HepG2 (cell line): ENCODE data around the gene NACC2. TPM values are rescaled to one million over a fixed set of nuclear protein-coding genes. Genes with fewer than 3 reads are reported as not detected.

Experiments
- CBFB ChIP-seq: sonication (generic); formaldehyde crosslinking; IDR thresholded peaks from 2 replicates; pipeline ENCODE4 v1.4.0; 2020; ENCODE audit warnings: missing genetic modification reagents
- CREM ChIP-seq, 2 experiments: sonication (generic) in 1 of 2; formaldehyde crosslinking in 1 of 2; IDR thresholded peaks; 2 replicates each; pipeline versions ENCODE4 v1.4.0 to v1.6.1; 2016 to 2020; ENCODE audit warnings: antibody characterized with exemption in 1 of 2, mild to moderate bottlenecking in 1 of 2, missing genetic modification reagents in 1 of 2
- GATAD2A ChIP-seq: IDR thresholded peaks from 2 replicates; pipeline ENCODE4 v1.6.1; 2016
- HOXA3 ChIP-seq: sonication (generic); formaldehyde crosslinking; IDR thresholded peaks from 2 replicates; pipeline ENCODE4 v1.5.0; 2020; ENCODE audit warnings: missing genetic modification reagents
- KAT2B ChIP-seq: fragments of 150-350 bp; IDR thresholded peaks from 2 replicates; pipeline ENCODE4 v1.6.1; 2014; ENCODE audit warnings: low read depth, low read length, borderline replicate concordance
- MAFG ChIP-seq: sonication (generic); formaldehyde crosslinking; IDR thresholded peaks from 2 replicates; pipeline ENCODE4 v1.5.1; 2020; ENCODE audit warnings: mild to moderate bottlenecking, missing genetic modification reagents
- MXD3 ChIP-seq: IDR thresholded peaks from 2 replicates; pipeline ENCODE4 v1.6.1; 2016; ENCODE audit warnings: mild to moderate bottlenecking, missing biosample characterization, missing genetic modification reagents
- MXI1 ChIP-seq: IDR thresholded peaks from 3 replicates; pipeline ENCODE4 v1.6.1; 2012; ENCODE audit warnings: low read depth, low read length, inconsistent platforms, borderline replicate concordance
- NKX3-1 ChIP-seq: sonication (generic); formaldehyde crosslinking; IDR thresholded peaks from 2 replicates; pipeline ENCODE4 v1.5.0; 2020; ENCODE audit warnings: missing genetic modification reagents
- NONO ChIP-seq, 2 experiments: fragments of 450-650 bp in 1 of 2; sonication (generic) in 1 of 2; formaldehyde crosslinking in 1 of 2; IDR thresholded peaks in 1 of 2; conservative IDR thresholded peaks in 1 of 2; 2 replicates each; pipeline versions ENCODE4 v1.6.1 to v1.8.0; 2017 to 2022; ENCODE audit warnings: mild to moderate bottlenecking in 1 of 2, missing genetic modification reagents in 1 of 2, moderate library complexity in 1 of 2
- PHF21A ChIP-seq: sonication (generic); formaldehyde crosslinking; IDR thresholded peaks from 2 replicates; pipeline ENCODE4 v1.5.0; 2020; ENCODE audit warnings: mild to moderate bottlenecking, missing genetic modification reagents
- PHF8 ChIP-seq: sonication (generic); formaldehyde crosslinking; IDR thresholded peaks from 2 replicates; pipeline ENCODE4 v1.5.0; 2020; ENCODE audit warnings: missing genetic modification reagents
- POLR2AphosphoS5 ChIP-seq: IDR thresholded peaks from 2 replicates; pipeline ENCODE4 v1.6.1; 2012; ENCODE audit warnings: low read depth, low read length
- POLR2G ChIP-seq: fragments of 200-400 bp; formaldehyde crosslinking; IDR thresholded peaks from 2 replicates; pipeline ENCODE4 v1.6.1; 2018; ENCODE audit warnings: mild to moderate bottlenecking, low read depth, low read length, moderate library complexity
- SRSF1 ChIP-seq: fragments of 200-400 bp; formaldehyde crosslinking; optimal IDR thresholded peaks from 2 replicates; pipeline ENCODE3; 2017; ENCODE audit warnings: mild to moderate bottlenecking, low read depth, low read length, moderate library complexity
- TEAD3 ChIP-seq: optimal IDR thresholded peaks from 2 replicates; pipeline ENCODE3; 2016; ENCODE audit warnings: borderline replicate concordance
- TOPORS ChIP-seq: sonication (generic); formaldehyde crosslinking; IDR thresholded peaks from 2 replicates; pipeline ENCODE4 v1.8.0; 2023; ENCODE audit warnings: mild to moderate bottlenecking, missing genetic modification reagents
- ZBTB38 ChIP-seq: sonication (generic); formaldehyde crosslinking; IDR thresholded peaks from 2 replicates; pipeline ENCODE4 v1.5.1; 2020; ENCODE audit warnings: mild to moderate bottlenecking, missing genetic modification reagents
- ZFP41 ChIP-seq: sonication (generic); formaldehyde crosslinking; IDR thresholded peaks from 2 replicates; pipeline ENCODE4 v1.4.0; 2020; ENCODE audit warnings: mild to moderate bottlenecking, missing genetic modification reagents, borderline replicate concordance
- ZFX ChIP-seq: sonication (generic); formaldehyde crosslinking; IDR thresholded peaks from 2 replicates; pipeline ENCODE4 v1.4.0; 2020; ENCODE audit warnings: mild to moderate bottlenecking, low read depth, missing genetic modification reagents, moderate library complexity
- ZKSCAN8 ChIP-seq: IDR thresholded peaks from 2 replicates; pipeline ENCODE4 v1.6.1; 2016; ENCODE audit warnings: borderline replicate concordance, missing genetic modification reagents, missing compliant biosample characterization
- ZNF687 ChIP-seq: sonication (generic); formaldehyde crosslinking; IDR thresholded peaks from 2 replicates; pipeline ENCODE4 v1.5.1; 2020; ENCODE audit warnings: mild to moderate bottlenecking, missing genetic modification reagents, moderate library complexity
- polyA plus RNA-seq, 8 experiments: library from polyadenylated mRNA; depleted of rRNA in 3 of 8; stranded (reverse) in 7 of 8; unstranded in 1 of 8; fragments of >200 nt; fragmentation: Illumina TruSeq in 4 of 8; extraction: Trizol in 4 of 8; gene quantifications; 2 replicates each; pipeline versions ENCODE4 v1.2.1 to v1.2.3, GENCODE V29; 2011 to 2016; ENCODE audit warnings: low read depth in 4 of 8, missing spikeins in 1 of 8, mixed read lengths in 1 of 8; ENCODE audit not compliant: insufficient read depth in 1 of 8
- total RNA-seq, 5 experiments: library from RNA; depleted of rRNA; stranded (reverse); fragments of >200 nt; fragmentation: Illumina TruSeq; extraction: Trizol; gene quantifications; 2 replicates each; pipeline ENCODE4 v1.2.3, GENCODE V29; 2016; ENCODE audit warnings: low read depth in 1 of 5
- TF ChIP-seq, protein P1 (sequence below): sonication (generic); formaldehyde crosslinking; IDR thresholded peaks from 2 replicates; pipeline ENCODE4; 2020; ENCODE audit warnings: missing genetic modification reagents, mild to moderate bottlenecking, borderline replicate concordance

Gene NACC2
- total and polyA plus RNA-seq, 2 of the 13 experiments (the other 11 are each of a cell fraction or from before 2014, with no cell fraction given) = 5.9 to 12.3 TPM

DNA sequence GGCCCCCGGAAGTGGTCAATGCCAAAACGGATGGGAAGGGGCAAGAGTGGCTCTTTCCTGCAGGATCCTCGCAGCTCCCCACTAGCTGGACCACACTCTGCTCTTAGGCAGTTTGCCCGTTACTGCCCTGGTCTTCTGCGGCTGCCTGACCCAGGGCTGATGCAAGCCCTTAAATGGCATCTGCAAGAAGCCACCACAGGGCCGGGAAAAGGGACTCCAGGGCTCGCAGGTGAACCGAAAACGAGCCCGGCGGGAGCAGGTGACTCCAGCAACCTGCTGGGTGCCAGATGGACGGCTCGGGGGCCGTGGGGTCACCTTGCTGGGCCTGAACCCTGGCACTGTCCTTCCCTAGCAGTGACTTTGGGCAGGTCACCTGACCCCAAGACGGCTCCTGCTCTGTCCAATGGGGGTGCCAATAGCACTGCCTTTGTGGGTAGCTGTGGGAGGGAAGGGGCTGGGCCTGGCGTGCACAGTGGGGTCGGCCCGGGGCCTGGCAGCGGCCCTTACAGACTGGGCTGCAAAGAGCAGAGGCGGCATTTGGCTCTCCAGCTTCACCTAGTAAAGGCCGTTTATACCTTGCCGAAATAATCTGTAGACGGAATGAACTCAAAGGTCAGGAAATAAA lies 22.3 kb upstream of the NACC2 start (continued):
- TF ChIP-seq CREM (IDR thresholded peaks at IDR 0.05) = peak; percentile 32; the same call in 1 of the 2 replicates
- TF ChIP-seq CREM (CRISPR knock-in tag; IDR thresholded peaks at IDR 0.05) = no peak
- no peak for TF ChIP-seq KAT2B
- TF ChIP-seq TEAD3 = peak; percentile 50
- TF ChIP-seq POLR2G = peak; percentile 75
- TF ChIP-seq ZKSCAN8 (CRISPR knock-in tag) = no peak
- 0 out of 2 replicates have a peak, but pooled peaks have one; percentile 12 for TF ChIP-seq GATAD2A
- 0 out of 3 replicates have a peak, but pooled peaks have one; percentile 15 for TF ChIP-seq MXI1
- no peak for TF ChIP-seq MAFG (CRISPR knock-in tag)
- 0 out of 2 replicates have a peak, but pooled peaks have one; percentile 23 for TF ChIP-seq POLR2AphosphoS5
- 0 out of 2 replicates have a peak, but pooled peaks have one; percentile 18 for TF ChIP-seq ZFP41 (CRISPR knock-in tag)
- TF ChIP-seq, protein P1, sequence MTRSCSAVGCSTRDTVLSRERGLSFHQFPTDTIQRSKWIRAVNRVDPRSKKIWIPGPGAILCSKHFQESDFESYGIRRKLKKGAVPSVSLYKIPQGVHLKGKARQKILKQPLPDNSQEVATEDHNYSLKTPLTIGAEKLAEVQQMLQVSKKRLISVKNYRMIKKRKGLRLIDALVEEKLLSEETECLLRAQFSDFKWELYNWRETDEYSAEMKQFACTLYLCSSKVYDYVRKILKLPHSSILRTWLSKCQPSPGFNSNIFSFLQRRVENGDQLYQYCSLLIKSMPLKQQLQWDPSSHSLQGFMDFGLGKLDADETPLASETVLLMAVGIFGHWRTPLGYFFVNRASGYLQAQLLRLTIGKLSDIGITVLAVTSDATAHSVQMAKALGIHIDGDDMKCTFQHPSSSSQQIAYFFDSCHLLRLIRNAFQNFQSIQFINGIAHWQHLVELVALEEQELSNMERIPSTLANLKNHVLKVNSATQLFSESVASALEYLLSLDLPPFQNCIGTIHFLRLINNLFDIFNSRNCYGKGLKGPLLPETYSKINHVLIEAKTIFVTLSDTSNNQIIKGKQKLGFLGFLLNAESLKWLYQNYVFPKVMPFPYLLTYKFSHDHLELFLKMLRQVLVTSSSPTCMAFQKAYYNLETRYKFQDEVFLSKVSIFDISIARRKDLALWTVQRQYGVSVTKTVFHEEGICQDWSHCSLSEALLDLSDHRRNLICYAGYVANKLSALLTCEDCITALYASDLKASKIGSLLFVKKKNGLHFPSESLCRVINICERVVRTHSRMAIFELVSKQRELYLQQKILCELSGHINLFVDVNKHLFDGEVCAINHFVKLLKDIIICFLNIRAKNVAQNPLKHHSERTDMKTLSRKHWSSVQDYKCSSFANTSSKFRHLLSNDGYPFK (CRISPR knock-in tag) = 0 out of 2 replicates have a peak, but pooled peaks have one; percentile 60
- 0 out of 2 replicates have a peak, but pooled peaks have one; percentile 27 for TF ChIP-seq MXD3
- no peak for TF ChIP-seq PHF21A (CRISPR knock-in tag)
- TF ChIP-seq NONO (IDR thresholded peaks at IDR 0.05) = no peak
- TF ChIP-seq NONO (CRISPR knock-in tag; conservative IDR thresholded peaks at IDR 0.05) = peak; percentile 51
- 0 out of 2 replicates have a peak, but pooled peaks have one; percentile 28 for TF ChIP-seq CBFB (CRISPR knock-in tag)
- peak; percentile 41 for TF ChIP-seq PHF8 (CRISPR knock-in tag)
- TF ChIP-seq SRSF1 = peak; percentile 31
- TF ChIP-seq NKX3-1 (CRISPR knock-in tag) = no peak
- TF ChIP-seq ZBTB38 = 0 out of 2 replicates have a peak, but pooled peaks have one; percentile 17
- TF ChIP-seq TOPORS (CRISPR knock-in tag) = no peak
- peak; percentile 75 for TF ChIP-seq ZNF687
- TF ChIP-seq HOXA3 = peak; percentile 30; the same call in 1 of the 2 replicates
- peak; percentile 51; the same call in 1 of the 2 replicates for TF ChIP-seq ZFX (CRISPR knock-in tag)
